ENCODE results near the gene KCNN3. TPM values are rescaled to one million over a fixed set of nuclear protein-coding genes. Genes with fewer than 3 reads are reported as not detected.

Gene KCNN3
- total RNA-seq, 6 experiments from 2014 or later = not detected

- TF ChIP-seq CTCF (IDR thresholded peaks at IDR 0.05) = no peak
- Mint-ChIP-seq H3K36me3 (ENCODE audit: low read depth) (no peaks in the 10 kb centered on the region), H3K4me3 (no peak overlapping the region), H3K4me1 (ENCODE audit: low read depth) (peaks cover 5% of the 10 kb centered on the region; the same call in 1 of the 2 replicates), H3K9me3 (no peaks in the 10 kb centered on the region), H3K27ac (no peak overlapping the region), H3K27me3 (ENCODE audit: insufficient read depth) (peaks cover 71% of the 10 kb centered on the region)
- DNase-seq = no peak
Measured at GRCh38 chr1:154746622-154747299, 123.3 kb downstream of the KCNN3 start.

GRCh38 chr1:154745750-154746425 lies 124.2 kb downstream of the KCNN3 start:
- Mint-ChIP-seq H3K4me3 (no peak overlapping the region), H3K9me3 (no peaks in the 10 kb centered on the region), H3K27me3 (ENCODE audit: insufficient read depth) (peaks cover 65% of the 10 kb centered on the region), H3K36me3 (ENCODE audit: low read depth) (no peaks in the 10 kb centered on the region), H3K27ac (no peak overlapping the region), H3K4me1 (ENCODE audit: low read depth) (peaks cover 14% of the 10 kb centered on the region; the same call in 1 of the 2 replicates)
- DNase-seq = no peak
- no peak for TF ChIP-seq CTCF (IDR thresholded peaks at IDR 0.05)

- TF ChIP-seq CTCF (IDR thresholded peaks at IDR 0.05) = no peak
- no peak overlapping the region for H3K4me3 Mint-ChIP-seq
- H3K9me3 Mint-ChIP-seq = no peaks in the 10 kb centered on the region
- DNase-seq = no peak
- peaks cover 65% of the 10 kb centered on the region for H3K27me3 Mint-ChIP-seq (ENCODE audit: insufficient read depth)
- H3K4me1 Mint-ChIP-seq (ENCODE audit: low read depth) = peaks cover 14% of the 10 kb centered on the region; the same call in 1 of the 2 replicates
- no peaks in the 10 kb centered on the region for H3K36me3 Mint-ChIP-seq (ENCODE audit: low read depth)
- H3K27ac Mint-ChIP-seq = no peak overlapping the region
Measured at GRCh38 chr1:154745286-154745731, 124.8 kb downstream of the KCNN3 start.

- H3K27ac Mint-ChIP-seq = no peak overlapping the region
- no peaks in the 10 kb centered on the region for H3K9me3 Mint-ChIP-seq
- TF ChIP-seq CTCF (IDR thresholded peaks at IDR 0.05) = no peak
- no peak for DNase-seq
- peaks cover 14% of the 10 kb centered on the region; the same call in 1 of the 2 replicates for H3K4me1 Mint-ChIP-seq (ENCODE audit: low read depth)
- H3K27me3 Mint-ChIP-seq (ENCODE audit: insufficient read depth) = peaks cover 64% of the 10 kb centered on the region
- H3K4me3 Mint-ChIP-seq = no peak overlapping the region
- no peaks in the 10 kb centered on the region for H3K36me3 Mint-ChIP-seq (ENCODE audit: low read depth)
Measured at GRCh38 chr1:154744352-154745035, 125.6 kb downstream of the KCNN3 start.

GRCh38 chr1:154743526-154744036 lies 126.5 kb downstream of the KCNN3 start:
- Mint-ChIP-seq H3K27ac (no peak overlapping the region), H3K9me3 (no peaks in the 10 kb centered on the region), H3K4me1 (ENCODE audit: low read depth) (peaks cover 14% of the 10 kb centered on the region; the same call in 1 of the 2 replicates), H3K4me3 (no peak overlapping the region), H3K27me3 (ENCODE audit: insufficient read depth) (peaks cover 62% of the 10 kb centered on the region), H3K36me3 (ENCODE audit: low read depth) (no peaks in the 10 kb centered on the region)
- no peak for TF ChIP-seq CTCF (IDR thresholded peaks at IDR 0.05)
- DNase-seq = no peak
